ENCODE results near the gene LRRK1.

DNA sequence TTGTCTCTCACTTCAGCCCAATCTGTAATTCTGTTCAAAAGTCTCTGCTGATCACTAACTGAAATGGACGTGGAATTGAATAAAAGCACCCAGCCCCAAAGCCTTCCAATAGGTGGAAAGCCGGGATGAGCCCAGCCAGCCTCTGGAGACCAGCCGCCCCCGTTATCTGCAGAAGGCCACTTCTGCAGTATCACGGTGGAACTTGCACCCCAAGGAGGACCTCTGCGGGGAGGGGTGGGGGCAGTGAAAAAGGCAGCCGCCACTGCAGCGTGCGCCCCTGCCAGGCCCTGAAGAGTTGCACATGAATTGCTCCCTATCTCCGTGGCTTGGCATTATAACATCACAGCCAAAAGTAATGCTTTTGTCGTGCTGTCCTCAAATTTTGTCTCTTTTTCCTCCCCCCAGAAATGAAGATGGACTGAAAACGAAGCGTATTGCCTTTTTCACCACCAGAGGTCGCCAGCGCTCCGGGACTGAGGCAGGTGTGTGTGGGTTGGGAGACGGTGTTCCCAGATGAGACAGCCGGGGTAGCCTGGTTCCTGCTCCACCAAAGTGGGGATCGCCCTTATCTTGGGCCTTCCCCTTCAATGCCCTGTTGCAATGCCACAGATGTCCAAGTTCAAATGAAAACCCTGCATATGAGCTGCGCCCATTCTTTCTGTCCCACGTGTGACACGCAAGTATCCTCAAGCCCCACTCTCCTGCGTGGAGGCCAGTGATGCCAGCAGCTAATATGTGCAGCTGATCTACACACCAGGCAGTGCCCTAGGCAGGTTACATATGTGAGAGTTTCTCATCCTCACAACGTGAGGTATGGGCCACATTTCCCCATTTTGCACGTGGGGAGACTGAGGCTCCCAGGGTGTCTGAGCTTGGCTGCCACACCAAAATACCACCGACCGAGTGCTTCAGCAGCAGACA, 96.0 kb downstream of the LRRK1 start:
- TF ChIP-seq CTCF (IDR thresholded peaks at IDR 0.05) = peak; percentile 98
- TF ChIP-seq EZH2phosphoT487 (IDR thresholded peaks at IDR 0.05) = no peak
- no peak for TF ChIP-seq EZH2 (IDR thresholded peaks at IDR 0.05)

Measured in neural progenitor cell (in vitro differentiated cells).